ENCODE measurements around the gene GCDH.
"Not testable (repeated sequence)": the region's sequence is repeated elsewhere in the genome, so short reads cannot be mapped to it uniquely, and the experiment has no call there.

The GCDH gene

GRCh38 chr19:12912571-12912970 is 21.6 kb downstream of the GCDH start:
- no peak for DNase-seq

GRCh38 chr19:12913011-12913561 is 22.1 kb downstream of the GCDH start:
- DNase-seq, result no peak

- peak; percentile 67 for DNase-seq
These were observed 23.1 kb downstream of the GCDH start for GRCh38 chr19:12913851-12914690.

- not testable (repeated sequence) for DNase-seq
These were observed 24.9 kb downstream of the GCDH start for GRCh38 chr19:12915860-12916259.

- DNase-seq, result no peak
These were observed 27.3 kb downstream of the GCDH start for GRCh38 chr19:12918253-12918652.

- DNase-seq, result no peak
These were observed 30.1 kb downstream of the GCDH start for GRCh38 chr19:12921047-12921446.

GRCh38 chr19:12922959-12923358 is 32.0 kb downstream of the GCDH start:
- DNase-seq, result no peak

GRCh38 chr19:12924621-12925310 is 33.8 kb downstream of the GCDH start:
- DNase-seq, result no peak

GRCh38 chr19:12930002-12930645 is 39.2 kb downstream of the GCDH start:
- DNase-seq, result no peak

GRCh38 chr19:12932392-12933286 is 41.7 kb downstream of the GCDH start:
- DNase-seq, result no peak

- DNase-seq, result peak; percentile 90
These were observed 42.5 kb downstream of the GCDH start, which contains the start of gene FARSA for GRCh38 chr19:12933287-12934072. Gene FARSA (minus strand): TSS chr19:12933711. CDS start chr19:12933696, 15 bp downstream.

GRCh38 chr19:12935071-12935470 is 44.1 kb downstream of the GCDH start:
- DNase-seq, result no peak

- no peak for DNase-seq
These were observed 45.6 kb downstream of the GCDH start for GRCh38 chr19:12936582-12936981.

GRCh38 chr19:12937093-12937926 is 46.4 kb downstream of the GCDH start:
- DNase-seq, result no peak

GRCh38 chr19:12937927-12938778 is 47.2 kb downstream of the GCDH start, which contains the start of gene CALR:
Gene CALR (plus strand): TSS chr19:12938609. CDS start chr19:12938680, 71 bp downstream.
- peak; percentile 100 for DNase-seq

- peak; percentile 55 for DNase-seq
These were observed 48.0 kb downstream of the GCDH start for GRCh38 chr19:12938779-12939601.

GRCh38 chr19:12939975-12940423 is 49.0 kb downstream of the GCDH start:
- no peak for DNase-seq

GRCh38 chr19:12940897-12941296 is 49.9 kb downstream of the GCDH start:
- no peak for DNase-seq

Measured in CD4-positive, alpha-beta T cell treated with Interleukin-10 for 1 hour (primary cell).